Hair follicular keratinocyte (primary cell): ENCODE results near the gene TCHP. TPM values are rescaled to one million over a fixed set of nuclear protein-coding genes. Genes with fewer than 3 reads are reported as not detected.

Experiments used
- total RNA-seq: library from RNA; depleted of rRNA; stranded (reverse); fragments of >200 nt; gene quantifications from 2 replicates; pipeline ENCODE4 v1.2.3, GENCODE V29; 2015

TCHP gene
- 11.2 and 11.8 TPM in 2 replicates for total RNA-seq

GRCh38 chr12:109899783-109900751 lies at the start of gene TCHP:
Gene TCHP (plus strand): TSS chr12:109900274. CDS start chr12:109903027, 2,753 bp downstream.

GRCh38 chr12:109880043-109880931 lies 19.8 kb upstream of the TCHP start, which contains the start of gene GLTP:
Gene GLTP (minus strand): TSS chr12:109880541. CDS start chr12:109880374, 167 bp downstream.

Other genes with a start within 250 kb of the TCHP start
- 0.72 TPM in 1 of 2 replicates, not detected in the other for gene FAM222A, start 186.4 kb upstream of the TCHP start, total RNA-seq
- 0.87 and 1.6 TPM in 2 replicates for gene TRPV4, start 66.9 kb upstream of the TCHP start, total RNA-seq
- 58.2 and 65.3 TPM in 2 replicates for gene GLTP, start 19.7 kb upstream of the TCHP start, total RNA-seq
- gene GIT2, start 96.1 kb downstream of the TCHP start, total RNA-seq: 14.9 and 16.0 TPM in 2 replicates
- 58.2 and 66.1 TPM in 2 replicates for gene ANKRD13A, start 99.2 kb downstream of the TCHP start, total RNA-seq
- gene C12orf76, start 148.2 kb downstream of the TCHP start, total RNA-seq: 7.1 and 10.9 TPM in 2 replicates
- gene IFT81, start 224.1 kb downstream of the TCHP start, total RNA-seq: 8.0 and 8.5 TPM in 2 replicates